Amniotic stem cell (primary cell): ENCODE data around the gene TMC8.

Experiments used
- DNase-seq: peaks from one replicate; lab custom pipeline; 2025; lab: John Stamatoyannopoulos, UW

The TMC8 gene

DNA sequence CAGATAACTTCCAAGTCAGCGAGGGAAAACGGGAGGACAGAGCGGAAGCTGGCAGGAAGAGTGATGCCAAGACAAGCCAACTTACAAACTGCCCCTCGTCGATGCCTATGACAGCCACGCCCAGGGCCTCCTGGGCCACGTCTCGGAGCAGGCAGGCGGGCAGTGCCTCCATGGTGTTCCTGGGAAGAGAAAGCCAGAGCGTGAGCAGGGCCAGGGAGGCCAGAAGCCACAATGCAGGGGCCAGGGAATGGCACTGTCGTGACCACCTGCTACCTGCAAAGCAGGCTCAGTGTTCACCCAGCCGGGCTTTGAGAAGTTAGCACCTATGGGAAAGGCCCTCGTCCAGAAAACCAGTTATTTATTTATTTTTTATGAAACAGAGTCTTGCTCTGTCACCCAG is 51.9 kb downstream of the TMC8 start:
- DNase-seq = no peak

- DNase-seq = no peak
These were observed 53.3 kb downstream of the TMC8 start for GRCh38 chr17:78183916-78184315.

GRCh38 chr17:78184351-78184750 is 53.8 kb downstream of the TMC8 start:
- DNase-seq = no peak

GRCh38 chr17:78184868-78185267 is 54.3 kb downstream of the TMC8 start:
- DNase-seq = no peak

GRCh38 chr17:78185981-78186691 is 55.6 kb downstream of the TMC8 start:
- DNase-seq = no peak

GRCh38 chr17:78186692-78187595 is 56.4 kb downstream of the TMC8 start, which contains the start of the genes AFMID and TK1:
Gene AFMID, plus strand, starts transcription at chr17:78187362. Its CDS starts 9 bp downstream, at chr17:78187371.
Gene TK1, minus strand, starts transcription at chr17:78187052. Its CDS starts 58 bp downstream, at chr17:78186994.
- peak; percentile 93 for DNase-seq
